Transverse colon (tissue), 4 donors: ENCODE data around the gene OR11H1.
"Not testable (repeated sequence)": the region's sequence is repeated elsewhere in the genome, so short reads cannot be mapped to it uniquely, and the experiment has no call there.

ENCODE experiments used
- CTCF ChIP-seq, 5 experiments: fragments of 200-600 bp in 3 of 5; fragments of 450-650 bp in 2 of 5; sonication (generic) in 3 of 5; IDR thresholded peaks; 1 replicate in 2 of 5; 2 replicates in 3 of 5; pipeline ENCODE4 v1.5.1; 2016 to 2017; ENCODE audit warnings: antibody characterized with exemption in 5 of 5, inconsistent platforms in 3 of 5, mild to moderate bottlenecking in 2 of 5, moderate library complexity in 1 of 5
- POLR2A ChIP-seq: fragments of 450-650 bp; IDR thresholded peaks from one replicate; pipeline ENCODE4 v1.6.1; 2016; ENCODE audit warnings: antibody characterized with exemption, mild to moderate bottlenecking, moderate library complexity
- POLR2AphosphoS5 ChIP-seq, 3 donors: sonication (generic); formaldehyde crosslinking; IDR thresholded peaks; one replicate each; pipeline ENCODE4 v1.6.1; 2016; ENCODE audit warnings: antibody characterized with exemption in 3 of 3

DNA sequence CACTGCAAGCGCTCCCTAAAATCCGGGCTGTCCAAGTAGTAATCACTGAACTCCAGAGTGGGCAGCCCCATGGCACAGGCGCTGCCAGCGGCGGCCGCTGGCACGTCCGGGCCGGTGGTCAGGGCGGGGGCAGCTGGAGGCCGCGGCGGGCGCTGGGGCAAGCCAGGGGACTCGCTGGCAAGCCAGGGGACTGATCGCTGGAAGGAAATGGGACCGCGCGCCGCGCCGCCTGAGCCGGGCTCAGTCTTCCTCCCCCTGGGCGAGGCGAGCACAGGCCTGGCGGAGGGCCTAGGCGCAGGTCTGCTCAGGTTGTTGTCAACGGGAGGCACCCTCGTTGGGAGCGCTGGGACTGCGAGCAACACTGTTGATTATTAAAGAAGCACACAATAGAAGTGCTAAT lies 25.8 kb downstream of the OR11H1 start:
- not testable (repeated sequence) for TF ChIP-seq CTCF (IDR thresholded peaks at IDR 0.05); POLR2A; POLR2AphosphoS5 (IDR thresholded peaks at IDR 0.05)
